ENCODE results near the gene ANKRD53.
A peak's percentile ranks its signal among the peaks of the same experiment; 100 is the strongest.
"Not testable (repeated sequence)": the region's sequence is repeated elsewhere in the genome, so short reads cannot be mapped to it uniquely, and the experiment has no call there.

ANKRD53 gene

DNA sequence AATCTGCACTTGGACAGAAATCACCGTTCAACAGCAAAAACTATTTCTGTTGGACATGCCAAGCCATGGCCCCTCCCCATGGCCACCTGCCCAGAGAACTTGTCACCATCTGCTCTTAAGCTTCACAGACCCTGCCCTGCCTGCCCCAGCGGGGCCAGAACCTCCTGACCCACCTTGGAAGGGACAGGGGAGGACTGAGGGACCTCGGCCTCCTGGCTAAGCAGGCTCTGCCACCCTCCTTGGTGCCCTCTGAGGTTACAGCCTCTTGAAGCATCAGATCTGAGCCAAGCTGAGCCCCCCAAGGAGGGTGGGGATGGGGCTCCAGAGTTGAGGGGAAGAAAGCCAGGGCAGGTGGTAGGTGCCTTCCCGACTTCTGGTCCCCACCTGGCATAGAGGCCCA, 9.7 kb downstream of the ANKRD53 start:
- no peak for DNase-seq (ENCODE audit: low read depth in 1 of 2, low spot score in 1 of 2)

DNA sequence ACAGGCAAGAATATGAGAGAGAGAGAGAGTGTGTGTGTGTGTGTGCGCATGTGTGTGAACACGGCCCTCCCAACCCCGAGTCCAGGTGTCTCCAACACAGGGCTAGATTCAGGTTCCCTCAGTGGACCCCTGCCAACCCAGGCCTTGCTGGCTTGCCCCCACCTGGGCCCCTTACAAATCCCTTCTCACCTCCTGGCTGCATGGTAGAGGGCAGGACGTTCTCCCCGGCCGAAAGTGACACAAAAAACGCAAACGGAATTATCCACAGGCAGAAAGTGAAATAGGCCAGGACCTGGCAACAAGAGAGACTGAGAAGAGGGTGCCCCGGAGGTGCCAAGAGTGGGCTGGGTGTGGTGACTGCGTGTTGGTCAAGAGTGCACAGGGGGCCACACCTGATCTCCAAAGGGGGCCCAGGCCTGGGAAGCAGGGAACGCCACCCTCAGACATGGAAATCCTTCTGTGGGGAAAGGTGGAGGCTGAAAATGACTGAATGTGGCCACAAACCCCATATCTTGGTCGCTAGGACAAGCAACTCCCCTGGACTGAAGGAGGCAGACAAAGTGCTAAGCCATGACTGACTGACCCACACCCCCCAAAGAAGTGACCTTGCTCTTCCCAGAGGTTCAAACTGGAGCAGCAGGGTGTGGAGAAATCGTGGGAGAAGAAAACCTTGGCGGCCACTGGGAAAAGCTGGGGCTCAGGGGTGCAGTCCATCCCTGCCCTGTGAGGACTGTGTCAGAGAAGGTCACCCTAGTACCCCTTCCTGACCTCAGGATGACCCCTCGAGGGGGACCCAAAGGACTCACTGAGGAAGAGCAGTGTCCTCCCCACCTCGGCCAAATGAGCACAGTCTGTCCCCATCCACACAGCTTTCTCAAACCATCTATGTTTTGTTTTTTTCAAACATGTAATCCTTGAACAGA, 10.6 kb downstream of the ANKRD53 start:
- DNase-seq (ENCODE audit: low read depth in 1 of 2, low spot score in 1 of 2), result no peak

DNA sequence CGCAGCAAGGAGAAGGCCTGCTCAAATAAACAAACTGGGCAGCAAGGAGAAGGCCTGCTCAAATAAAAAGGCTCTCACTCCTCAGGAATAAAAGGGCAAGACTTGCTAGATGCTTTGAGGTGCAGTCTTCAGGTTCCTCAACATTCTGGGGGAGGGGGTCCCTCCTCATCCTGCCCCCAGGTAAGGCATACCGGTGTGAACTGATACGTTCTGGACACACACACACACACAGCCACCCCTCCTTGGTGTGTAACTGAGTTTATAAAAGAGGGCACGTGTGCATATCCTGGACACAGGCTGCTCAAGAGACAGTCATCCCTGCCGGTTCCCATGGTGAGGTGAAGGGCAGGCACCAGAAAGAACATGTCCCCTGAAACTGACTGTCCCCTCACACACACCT, 11.8 kb downstream of the ANKRD53 start:
- no peak for DNase-seq (ENCODE audit: low read depth in 1 of 2, low spot score in 1 of 2)

- DNase-seq (ENCODE audit: low read depth in 1 of 2, low spot score in 1 of 2), result no peak
These were observed 12.7 kb downstream of the ANKRD53 start for GRCh38 chr2:70991142-70991541.

DNA sequence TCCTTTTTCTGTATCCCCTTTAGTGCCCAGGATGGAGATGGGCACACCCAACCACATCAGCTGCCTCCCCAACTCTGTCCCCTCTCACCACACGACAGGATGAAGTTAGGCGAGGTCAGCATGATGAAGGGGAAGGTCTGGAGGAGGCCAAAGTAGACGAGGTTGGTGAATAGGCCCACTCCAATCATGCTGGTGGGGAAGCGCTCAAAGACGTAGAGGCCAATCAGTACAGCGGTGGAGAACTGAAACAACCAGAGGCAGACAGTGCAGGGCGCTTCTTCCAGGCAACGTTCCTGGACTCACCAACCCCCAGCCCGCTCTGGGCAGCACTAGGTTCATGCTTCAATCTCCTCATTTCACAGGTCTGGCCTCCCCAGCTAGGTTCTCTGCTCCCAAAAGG, 13.3 kb downstream of the ANKRD53 start:
- no peak for DNase-seq (ENCODE audit: low read depth in 1 of 2, low spot score in 1 of 2)

DNA sequence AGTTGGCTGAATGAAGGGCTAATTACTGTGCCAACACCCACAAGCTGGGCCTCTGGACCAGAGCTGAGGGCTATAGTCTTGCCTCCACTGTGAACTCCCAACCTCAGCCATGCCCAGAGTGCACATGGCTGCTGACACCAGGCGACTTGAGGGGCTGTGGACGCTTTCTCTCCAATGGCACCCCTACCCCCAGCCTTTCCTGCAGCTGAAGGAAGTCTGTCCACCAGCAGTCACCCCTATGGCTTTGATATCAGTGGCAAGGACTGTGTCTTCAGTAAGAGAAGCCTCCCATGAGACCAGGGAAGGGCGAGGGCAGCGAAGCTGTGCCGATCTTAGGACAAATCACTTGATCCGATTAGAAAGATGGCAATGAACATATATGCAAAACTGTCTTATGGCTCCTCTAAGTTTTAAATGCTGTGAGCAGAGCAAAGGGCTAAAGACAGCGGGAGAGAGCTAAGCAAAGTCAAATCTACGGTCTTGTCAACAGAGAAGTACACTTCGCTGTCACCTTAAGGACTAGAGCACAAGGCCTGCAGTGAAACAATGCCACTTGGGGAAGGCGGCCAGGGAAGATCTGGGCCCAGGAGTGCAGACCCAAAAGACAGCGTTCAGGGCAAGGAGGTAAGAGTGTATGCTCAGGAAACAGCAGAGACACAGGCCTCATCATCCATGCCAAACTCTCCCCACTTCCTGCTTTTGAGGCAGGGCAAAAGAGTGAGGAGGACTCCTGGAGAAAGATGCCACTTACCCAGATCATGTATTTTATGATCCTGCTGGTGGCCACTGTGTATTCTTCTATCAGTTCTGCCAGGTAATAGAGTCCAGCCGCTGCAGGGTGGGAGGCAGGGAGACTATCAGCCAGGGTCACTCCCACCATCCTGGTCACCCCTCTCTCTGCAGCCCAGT, 14.8 kb downstream of the ANKRD53 start:
- DNase-seq (ENCODE audit: low read depth in 1 of 2, low spot score in 1 of 2), result no peak

DNA sequence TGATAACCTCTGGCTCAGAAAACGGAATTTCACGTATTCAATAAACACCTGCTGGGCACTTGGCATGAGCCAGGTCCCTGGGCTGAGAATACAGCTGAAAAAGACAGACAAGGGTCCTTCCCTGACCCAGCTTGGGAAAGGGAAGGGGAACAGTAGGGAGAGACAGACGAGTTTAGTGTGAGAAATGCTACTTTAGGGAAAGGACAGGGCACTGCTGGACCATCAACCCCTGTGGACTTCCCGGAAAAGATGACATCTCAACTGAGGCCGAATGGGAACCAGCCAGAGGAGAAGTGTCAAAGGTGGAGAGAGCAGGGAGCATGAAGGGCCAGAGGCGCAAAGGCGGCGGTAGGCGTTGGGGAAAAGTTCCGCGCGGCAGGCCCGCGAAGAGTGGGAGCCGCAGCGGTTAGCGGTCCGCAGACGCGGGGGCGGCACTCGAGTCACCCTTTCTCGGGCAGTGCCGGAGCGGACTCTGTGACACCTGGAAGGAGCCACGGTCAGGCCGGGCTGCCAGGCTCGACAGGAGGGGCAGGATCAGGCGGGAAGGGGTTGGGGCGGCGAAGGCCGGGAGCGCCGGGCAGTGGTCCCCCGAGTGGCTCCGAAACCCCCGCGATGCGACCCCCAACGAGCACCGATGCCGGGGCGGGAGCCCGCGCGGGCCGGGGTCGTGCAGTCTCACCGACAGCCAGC, 15.7 kb downstream of the ANKRD53 start:
- DNase-seq (ENCODE audit: low read depth in 1 of 2, low spot score in 1 of 2), result peak in 1 of 2 donors; percentile 15

DNA sequence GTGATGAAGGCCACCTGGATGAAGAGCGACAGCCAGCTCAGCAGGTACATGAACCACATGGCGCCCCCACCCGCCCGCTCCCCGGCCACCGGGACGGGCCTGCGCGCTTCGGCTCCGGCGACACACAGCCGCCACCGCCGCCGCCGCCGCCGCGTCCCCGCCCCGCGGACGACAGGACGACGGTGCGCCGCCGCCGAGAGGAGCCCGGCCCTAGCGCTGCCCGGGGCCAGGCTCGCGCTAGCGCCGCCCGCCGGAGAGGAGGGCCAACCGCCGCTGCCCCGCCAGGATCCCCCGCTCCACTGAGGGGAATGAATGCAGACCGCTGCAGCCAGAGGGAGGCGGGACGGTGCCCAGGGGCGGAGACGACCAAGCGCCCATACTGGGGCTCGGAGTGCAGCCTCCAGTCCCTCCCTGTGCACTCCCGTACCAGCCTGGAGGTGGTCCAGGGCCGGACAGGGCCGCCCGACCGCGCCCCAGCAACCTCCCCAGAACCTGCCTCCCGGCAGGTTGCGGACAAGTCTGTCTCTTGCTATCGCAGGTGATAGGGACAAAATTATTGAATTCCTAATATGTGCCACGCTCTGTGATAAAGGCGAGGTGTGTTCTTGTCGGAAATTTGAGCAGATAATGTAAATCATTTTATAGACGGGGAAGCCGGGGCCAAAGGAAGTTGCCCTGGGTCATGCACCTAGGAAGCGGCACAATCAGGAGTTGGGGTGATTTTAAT, 16.4 kb downstream of the ANKRD53 start, which contains the start of gene TEX261:
Gene TEX261, minus strand, starts transcription at position 175 of the 727 bp plus-strand sequence. Its CDS starts 116 bp downstream, at position 59.
- peak; percentile 88 to 90 for DNase-seq (ENCODE audit: low read depth in 1 of 2, low spot score in 1 of 2)

GRCh38 chr2:70995426-70995729, 16.9 kb downstream of the ANKRD53 start:
- peak in 1 of 2 donors; percentile 21 for DNase-seq (ENCODE audit: low read depth in 1 of 2, low spot score in 1 of 2)

DNA sequence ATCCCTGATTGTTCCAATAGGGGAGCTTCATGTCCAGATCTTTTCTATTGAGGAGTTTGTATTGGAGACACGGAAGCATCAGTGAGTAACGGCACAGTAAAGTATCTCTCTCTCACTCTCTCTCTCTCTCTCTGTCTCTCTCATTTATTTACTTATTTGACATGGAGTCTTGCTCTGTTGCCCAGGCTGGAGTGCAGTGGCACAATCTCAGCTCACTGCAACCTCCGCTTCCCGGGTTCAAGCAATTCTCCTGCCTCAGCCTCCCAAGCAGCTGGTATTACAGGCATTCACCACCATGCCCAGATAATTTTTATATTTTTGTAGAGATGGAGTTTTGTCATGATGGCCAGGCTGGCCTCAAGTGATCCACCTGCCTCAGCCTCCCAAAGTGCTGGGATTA, 20.5 kb downstream of the ANKRD53 start:
- DNase-seq (ENCODE audit: low read depth in 1 of 2, low spot score in 1 of 2), result not testable (repeated sequence)

- no peak for DNase-seq (ENCODE audit: low read depth in 1 of 2, low spot score in 1 of 2)
These were observed 20.9 kb downstream of the ANKRD53 start for GRCh38 chr2:70999362-70999761.

DNA sequence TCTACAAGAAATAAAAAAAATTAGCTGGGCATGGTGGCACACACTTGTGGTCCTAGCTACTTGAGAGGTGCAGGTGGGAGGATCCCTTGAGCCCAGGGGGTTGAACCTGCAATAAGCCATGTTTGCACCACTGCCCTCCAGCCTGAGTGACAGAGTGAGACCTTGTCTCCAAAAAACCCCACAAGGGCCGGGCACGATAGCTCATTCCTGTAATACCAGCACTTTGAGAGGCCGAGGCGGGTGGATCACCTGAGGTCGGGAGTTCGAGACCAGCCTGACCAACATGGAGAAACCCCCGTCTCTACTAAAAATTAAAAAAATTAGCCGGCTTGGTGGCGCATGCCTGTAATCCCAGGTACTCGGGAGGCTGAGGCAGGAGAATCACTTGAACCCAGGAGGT, 21.5 kb downstream of the ANKRD53 start:
- DNase-seq (ENCODE audit: low read depth in 1 of 2, low spot score in 1 of 2), result not testable (repeated sequence)

DNA sequence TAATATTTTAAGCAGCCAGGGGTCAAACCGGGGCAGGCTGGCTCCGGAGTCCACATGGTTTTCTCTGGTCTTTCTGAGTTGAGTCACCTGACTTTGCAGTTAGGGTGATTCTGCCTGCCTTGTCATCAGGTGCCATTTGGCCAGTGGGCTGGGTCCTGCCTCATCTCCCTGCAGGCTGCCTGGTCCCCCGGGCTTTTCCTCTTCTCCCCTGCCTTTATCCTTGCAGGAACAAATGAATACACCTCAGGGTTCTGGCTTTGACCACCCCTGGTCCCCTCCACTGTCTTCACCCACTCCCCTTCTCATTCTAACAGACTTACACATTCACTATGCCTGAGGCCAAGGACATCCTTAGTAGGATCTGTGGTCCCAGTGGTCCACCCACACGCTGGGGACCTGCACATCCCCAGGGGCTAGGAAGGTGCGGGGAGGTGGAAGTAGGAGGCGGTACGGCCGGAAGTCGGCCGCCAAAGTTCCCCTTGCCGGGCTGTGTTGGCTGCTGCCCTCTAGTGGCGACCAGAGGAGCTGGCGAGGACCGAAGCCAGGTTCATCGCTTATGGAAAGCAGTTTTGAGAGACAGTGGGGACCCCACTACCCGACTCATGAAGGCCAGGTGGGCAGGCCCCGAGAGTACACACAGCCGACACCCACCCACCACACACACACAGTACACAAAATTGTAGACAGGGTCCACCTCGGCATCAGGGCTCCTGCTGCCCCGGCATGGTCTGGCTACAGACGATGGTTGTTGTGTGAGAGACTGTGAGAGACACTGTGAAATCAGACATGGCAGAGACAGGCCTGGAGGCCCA, 22.6 kb downstream of the ANKRD53 start:
- DNase-seq (ENCODE audit: low read depth in 1 of 2, low spot score in 1 of 2), result peak; percentile 65 to 68

DNA sequence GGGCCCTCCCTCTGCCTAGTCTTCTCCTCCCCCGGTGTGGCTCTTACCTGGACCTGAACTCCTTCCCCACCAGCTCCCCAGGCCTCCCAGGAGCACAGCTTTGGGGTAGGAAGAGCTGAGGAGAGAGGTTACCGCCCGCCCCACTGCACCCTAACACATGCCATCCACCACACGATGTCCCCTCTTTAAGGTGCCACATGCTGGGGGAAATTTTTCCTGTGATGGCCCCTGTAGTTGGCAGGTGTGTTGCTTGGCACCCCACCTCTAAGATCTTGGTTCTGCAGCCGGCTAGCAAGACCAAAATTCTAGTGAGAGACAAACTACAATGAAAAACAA, 23.1 kb downstream of the ANKRD53 start:
- no peak for DNase-seq (ENCODE audit: low read depth in 1 of 2, low spot score in 1 of 2)

DNA sequence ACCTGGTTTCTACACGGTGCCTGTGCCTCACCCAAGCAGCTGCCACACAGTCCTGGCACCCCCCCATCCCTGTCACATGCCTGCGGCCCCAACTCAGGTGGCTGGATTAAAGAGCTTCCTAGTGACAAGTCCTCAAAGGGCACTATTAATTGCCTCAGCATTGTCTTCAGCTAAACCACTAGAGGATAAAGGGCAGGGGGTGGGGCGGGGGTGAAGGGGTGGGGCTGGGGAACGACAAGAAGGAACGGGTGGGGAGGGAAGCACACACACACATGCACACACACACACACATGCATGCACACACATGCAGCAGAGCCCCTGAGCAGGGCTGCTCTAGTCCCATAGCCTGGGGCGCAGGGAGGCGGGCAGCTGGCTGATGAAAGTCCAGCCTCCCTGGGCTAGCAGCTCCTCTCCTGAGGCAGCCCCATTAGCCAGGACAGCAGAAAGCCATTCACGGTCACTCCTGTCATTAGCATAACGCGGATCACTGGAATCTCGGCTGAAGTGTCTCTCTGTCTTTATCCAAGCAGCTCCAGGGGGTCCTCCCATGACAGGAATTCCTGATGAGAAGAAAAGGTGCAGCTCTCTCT, 23.6 kb downstream of the ANKRD53 start:
- DNase-seq (ENCODE audit: low read depth in 1 of 2, low spot score in 1 of 2), result no peak

GRCh38 chr2:71003396-71003795, 25.0 kb downstream of the ANKRD53 start:
- DNase-seq (ENCODE audit: low read depth in 1 of 2, low spot score in 1 of 2), result no peak

- no peak for DNase-seq (ENCODE audit: low read depth in 1 of 2, low spot score in 1 of 2)
These were observed 25.7 kb downstream of the ANKRD53 start for GRCh38 chr2:71003966-71004755.

- DNase-seq (ENCODE audit: low read depth in 1 of 2, low spot score in 1 of 2), result no peak
These were observed 26.4 kb downstream of the ANKRD53 start for GRCh38 chr2:71004857-71005256.

Measured in activated T-helper 1 cell treated with anti-CD3 and anti-CD28 coated beads, Interleukin-2, amount 50 U/mL, for 16 hours (primary cell).